ENCODE measurements around the gene GBP1. TPM values are rescaled to one million over a fixed set of nuclear protein-coding genes. Genes with fewer than 3 reads are reported as not detected.
"Not testable (repeated sequence)": the region's sequence is repeated elsewhere in the genome, so short reads cannot be mapped to it uniquely, and the experiment has no call there.

The GBP1 gene
- total and polyA plus RNA-seq, 5 donors from 2014 or later, result 70.4 to 124 (median 92.1) TPM

GRCh38 chr1:89051955-89052312 is 13.1 kb downstream of the GBP1 start:
- Histone ChIP-seq H3K27me3 (ENCODE audit: control insufficient read depth, insufficient read depth, low read length) (no peaks in the 10 kb centered on the region), H3K9me3 (ENCODE audit: control insufficient read depth in 2 of 2, low read length in 2 of 2) (no peaks in the 10 kb centered on the region), H3K4me3 (ENCODE audit: low read depth, low read length) (no peak overlapping the region), H3K27ac (ENCODE audit: insufficient read depth, low read length, poor library complexity, severe bottlenecking) (no peak overlapping the region), H3K36me3 (ENCODE audit: control insufficient read depth, insufficient read depth, low read length) (peaks cover 72% of the 10 kb centered on the region), H3K4me1 (ENCODE audit: control insufficient read depth, insufficient read depth, low read length, poor library complexity, severe bottlenecking) (no peaks in the 10 kb centered on the region)
- ATAC-seq (ENCODE audit: low read depth in 2 of 2) (no peak), DNase-seq (no peak)
- no peak overlapping the region for H3K27ac Mint-ChIP-seq
- H3K4me3 Mint-ChIP-seq, result no peak overlapping the region
- peaks cover 66% of the 10 kb centered on the region for H3K36me3 Mint-ChIP-seq
- no peaks in the 10 kb centered on the region for H3K27me3 Mint-ChIP-seq
- peaks cover 4 to 14% (median 7%) of the 10 kb centered on the region in 4 donors for H3K4me1 Mint-ChIP-seq
- no peaks in the 10 kb centered on the region for H3K9me3 Mint-ChIP-seq

GRCh38 chr1:89051300-89051954 is 13.6 kb downstream of the GBP1 start:
- peaks cover 67% of the 10 kb centered on the region for H3K36me3 ChIP-seq (ENCODE audit: control insufficient read depth, insufficient read depth, low read length)

GRCh38 chr1:89050649-89051033 is 14.4 kb downstream of the GBP1 start:
- Histone ChIP-seq H3K27me3 (ENCODE audit: control insufficient read depth, insufficient read depth, low read length) (no peaks in the 10 kb centered on the region), H3K36me3 (ENCODE audit: control insufficient read depth, insufficient read depth, low read length) (peaks cover 60% of the 10 kb centered on the region), H3K27ac (ENCODE audit: insufficient read depth, low read length, poor library complexity, severe bottlenecking) (no peak overlapping the region), H3K4me3 (ENCODE audit: low read depth, low read length) (no peak overlapping the region), H3K4me1 (ENCODE audit: control insufficient read depth, insufficient read depth, low read length, poor library complexity, severe bottlenecking) (no peaks in the 10 kb centered on the region), H3K9me3 (ENCODE audit: control insufficient read depth in 2 of 2, low read length in 2 of 2) (no peaks in the 10 kb centered on the region)
- H3K9me3 Mint-ChIP-seq, result no peaks in the 10 kb centered on the region
- ATAC-seq (ENCODE audit: low read depth in 2 of 2), result no peak
- peaks cover 53% of the 10 kb centered on the region for H3K36me3 Mint-ChIP-seq
- H3K4me3 Mint-ChIP-seq, result no peak overlapping the region
- DNase-seq, result no peak
- no peaks in the 10 kb centered on the region for H3K27me3 Mint-ChIP-seq
- H3K4me1 Mint-ChIP-seq, result peaks cover 0 to 11% (median 4%) of the 10 kb centered on the region in 4 donors
- H3K27ac Mint-ChIP-seq, result no peak overlapping the region

More at GRCh38 chr1:89051300-89051954, 13.6 kb downstream of the GBP1 start:
- H3K27me3 ChIP-seq (ENCODE audit: control insufficient read depth, insufficient read depth, low read length), result no peaks in the 10 kb centered on the region
- no peak overlapping the region for H3K4me3 Mint-ChIP-seq
- peaks cover 0 to 11% (median 6%) of the 10 kb centered on the region in 4 donors for H3K4me1 Mint-ChIP-seq
- H3K4me1 ChIP-seq (ENCODE audit: control insufficient read depth, insufficient read depth, low read length, poor library complexity, severe bottlenecking), result no peaks in the 10 kb centered on the region
- no peak overlapping the region for H3K27ac ChIP-seq (ENCODE audit: insufficient read depth, low read length, poor library complexity, severe bottlenecking)
- no peaks in the 10 kb centered on the region for H3K27me3 Mint-ChIP-seq
- DNase-seq (no peak), ATAC-seq (ENCODE audit: low read depth in 2 of 2) (no peak)
- no peak overlapping the region for H3K27ac Mint-ChIP-seq
- H3K36me3 Mint-ChIP-seq, result peaks cover 61% of the 10 kb centered on the region
- no peaks in the 10 kb centered on the region for H3K9me3 Mint-ChIP-seq
- H3K9me3 ChIP-seq (ENCODE audit: control insufficient read depth in 2 of 2, low read length in 2 of 2), result no peaks in the 10 kb centered on the region
- no peak overlapping the region for H3K4me3 ChIP-seq (ENCODE audit: low read depth, low read length)

GRCh38 chr1:89049901-89050648 is 14.9 kb downstream of the GBP1 start:
- H3K9me3 Mint-ChIP-seq; H3K27me3 ChIP-seq (ENCODE audit: control insufficient read depth, insufficient read depth, low read length); DNase-seq; ATAC-seq (ENCODE audit: low read depth in 2 of 2); H3K4me3 Mint-ChIP-seq; H3K4me3 ChIP-seq (ENCODE audit: low read depth, low read length); H3K27ac ChIP-seq (ENCODE audit: insufficient read depth, low read length, poor library complexity, severe bottlenecking); H3K27me3 Mint-ChIP-seq; H3K4me1 ChIP-seq (ENCODE audit: control insufficient read depth, insufficient read depth, low read length, poor library complexity, severe bottlenecking); H3K9me3 ChIP-seq (ENCODE audit: control insufficient read depth in 2 of 2, low read length in 2 of 2): not testable (repeated sequence)
- Mint-ChIP-seq H3K36me3 (peaks cover 48% of the 10 kb centered on the region), H3K4me1 (peaks cover 0 to 11% (median 4%) of the 10 kb centered on the region in 4 donors), H3K27ac (peak overlapping the region in 1 of 3 donors; percentile 86)
- H3K36me3 ChIP-seq (ENCODE audit: control insufficient read depth, insufficient read depth, low read length), result peaks cover 54% of the 10 kb centered on the region

- H3K36me3 Mint-ChIP-seq, result peaks cover 46% of the 10 kb centered on the region
- not testable (repeated sequence) for H3K4me1 ChIP-seq (ENCODE audit: control insufficient read depth, insufficient read depth, low read length, poor library complexity, severe bottlenecking); DNase-seq; H3K9me3 Mint-ChIP-seq; H3K9me3 ChIP-seq (ENCODE audit: control insufficient read depth in 2 of 2, low read length in 2 of 2); H3K4me3 Mint-ChIP-seq; H3K27me3 Mint-ChIP-seq; ATAC-seq (ENCODE audit: low read depth in 2 of 2); H3K27ac ChIP-seq (ENCODE audit: insufficient read depth, low read length, poor library complexity, severe bottlenecking); H3K4me3 ChIP-seq (ENCODE audit: low read depth, low read length); H3K27me3 ChIP-seq (ENCODE audit: control insufficient read depth, insufficient read depth, low read length)
- H3K27ac Mint-ChIP-seq, result peak overlapping the region in 2 of 3 donors; percentile 43 to 61
- H3K4me1 Mint-ChIP-seq, result peaks cover 0 to 11% (median 2%) of the 10 kb centered on the region in 4 donors
- H3K36me3 ChIP-seq (ENCODE audit: control insufficient read depth, insufficient read depth, low read length), result peaks cover 48% of the 10 kb centered on the region
Observed at GRCh38 chr1:89049187-89049586, 15.8 kb downstream of the GBP1 start.

- Mint-ChIP-seq H3K4me1 (peaks cover 0 to 11% (median 2%) of the 10 kb centered on the region in 4 donors), H3K9me3 (peaks cover 0 to 3% (median 0%) of the 10 kb centered on the region in 7 donors), H3K27ac (peak overlapping the region in 2 of 3 donors; percentile 48 to 61), H3K36me3 (peaks cover 42% of the 10 kb centered on the region), H3K4me3 (no peak overlapping the region), H3K27me3 (no peaks in the 10 kb centered on the region)
- Histone ChIP-seq H3K27me3 (ENCODE audit: control insufficient read depth, insufficient read depth, low read length) (no peaks in the 10 kb centered on the region), H3K4me1 (ENCODE audit: control insufficient read depth, insufficient read depth, low read length, poor library complexity, severe bottlenecking) (no peaks in the 10 kb centered on the region), H3K27ac (ENCODE audit: insufficient read depth, low read length, poor library complexity, severe bottlenecking) (no peak overlapping the region), H3K36me3 (ENCODE audit: control insufficient read depth, insufficient read depth, low read length) (peaks cover 38% of the 10 kb centered on the region), H3K9me3 (ENCODE audit: control insufficient read depth in 2 of 2, low read length in 2 of 2) (peaks cover 4 to 6% of the 10 kb centered on the region in 2 experiments), H3K4me3 (ENCODE audit: low read depth, low read length) (no peak overlapping the region)
- ATAC-seq (ENCODE audit: low read depth in 2 of 2) (no peak), DNase-seq (no peak)
Observed at GRCh38 chr1:89047734-89048133, 17.3 kb downstream of the GBP1 start.

GRCh38 chr1:89046318-89047183 is 18.5 kb downstream of the GBP1 start:
- not testable (repeated sequence) for H3K4me1 ChIP-seq (ENCODE audit: control insufficient read depth, insufficient read depth, low read length, poor library complexity, severe bottlenecking); H3K9me3 Mint-ChIP-seq; H3K27ac ChIP-seq (ENCODE audit: insufficient read depth, low read length, poor library complexity, severe bottlenecking); H3K9me3 ChIP-seq (ENCODE audit: control insufficient read depth in 2 of 2, low read length in 2 of 2); H3K4me3 Mint-ChIP-seq; H3K27me3 ChIP-seq (ENCODE audit: control insufficient read depth, insufficient read depth, low read length); H3K27me3 Mint-ChIP-seq; H3K4me3 ChIP-seq (ENCODE audit: low read depth, low read length); DNase-seq; H3K27ac Mint-ChIP-seq
- Mint-ChIP-seq H3K4me1 (peaks cover 0 to 11% (median 2%) of the 10 kb centered on the region in 4 donors), H3K36me3 (peaks cover 40% of the 10 kb centered on the region)
- peak in 1 of 2 donors; percentile 16 for ATAC-seq (ENCODE audit: low read depth in 2 of 2)
- H3K36me3 ChIP-seq (ENCODE audit: control insufficient read depth, insufficient read depth, low read length), result peaks cover 27% of the 10 kb centered on the region
